ENCODE data around the gene LBX1.

The LBX1 gene

GRCh38 chr10:101228153-101228965, 904 bp downstream of the LBX1 start:
- TF ChIP-seq CTCF (IDR thresholded peaks at IDR 0.05; ENCODE audit: low read depth, low read length), result no peak
- no peak for DNase-seq (ENCODE audit: extremely low read depth, low read depth)

- DNase-seq (ENCODE audit: extremely low read depth, low read depth), result no peak
- TF ChIP-seq CTCF (IDR thresholded peaks at IDR 0.05; ENCODE audit: low read depth, low read length), result no peak
Observed at GRCh38 chr10:101227429-101228152, 1.7 kb downstream of the LBX1 start.

GRCh38 chr10:101226491-101227428, 2.5 kb downstream of the LBX1 start:
- DNase-seq (ENCODE audit: extremely low read depth, low read depth), result no peak
- no peak for TF ChIP-seq CTCF (IDR thresholded peaks at IDR 0.05; ENCODE audit: low read depth, low read length)

- no peak for DNase-seq (ENCODE audit: extremely low read depth, low read depth)
- no peak for TF ChIP-seq CTCF (IDR thresholded peaks at IDR 0.05; ENCODE audit: low read depth, low read length)
Observed at GRCh38 chr10:101225846-101226421, 3.3 kb downstream of the LBX1 start.

GRCh38 chr10:101224910-101225823, 4.1 kb downstream of the LBX1 start:
- no peak for DNase-seq (ENCODE audit: extremely low read depth, low read depth)
- no peak for TF ChIP-seq CTCF (IDR thresholded peaks at IDR 0.05; ENCODE audit: low read depth, low read length)
